Epithelial cell of prostate (primary cell): Measurements from ENCODE around the gene CCDC61.
A peak's percentile ranks its signal among the peaks of the same experiment; 100 is the strongest.

Source experiments
- DNase-seq: peaks from one replicate; pipeline ENCODE4 v3.0.0-alpha.2; 2011; ENCODE audit warnings: low read depth, low spot score
- H3K27ac ChIP-seq: fragments of 450-650 bp; 2 replicates; pipeline ENCODE4 v1.5.1; 2017; ENCODE audit warnings: mild to moderate bottlenecking

Gene CCDC61

GRCh38 chr19:46035986-46036743, 40.9 kb downstream of the CCDC61 start:
- no peak for DNase-seq
- no peak overlapping the region for H3K27ac ChIP-seq

GRCh38 chr19:46036744-46037128, 41.5 kb downstream of the CCDC61 start:
- H3K27ac ChIP-seq, result no peak overlapping the region
- DNase-seq, result no peak

GRCh38 chr19:46040125-46040524, 44.9 kb downstream of the CCDC61 start:
- no peak overlapping the region for H3K27ac ChIP-seq
- DNase-seq, result no peak

- no peak within 1 kb of the TSS for H3K27ac ChIP-seq
- no peak for DNase-seq
Observed at GRCh38 chr19:46040952-46041500, 45.8 kb downstream of the CCDC61 start, which contains the start of gene IGFL4. Gene IGFL4, minus strand, starts transcription at chr19:46041002. Its CDS starts 40 bp downstream, at chr19:46040962.

GRCh38 chr19:46042252-46042883, 47.1 kb downstream of the CCDC61 start:
- DNase-seq, result no peak
- H3K27ac ChIP-seq, result no peak overlapping the region

GRCh38 chr19:46043519-46043918, 48.3 kb downstream of the CCDC61 start:
- H3K27ac ChIP-seq, result no peak overlapping the region
- DNase-seq, result no peak

GRCh38 chr19:46049597-46049996, 54.3 kb downstream of the CCDC61 start:
- H3K27ac ChIP-seq, result no peak overlapping the region
- no peak for DNase-seq

- no peak for DNase-seq
- no peak overlapping the region for H3K27ac ChIP-seq
Observed at GRCh38 chr19:46052896-46053295, 57.6 kb downstream of the CCDC61 start.

- peak overlapping the region; percentile 26 for H3K27ac ChIP-seq
- peak; percentile 65 for DNase-seq
Observed at GRCh38 chr19:46056536-46056935, 61.3 kb downstream of the CCDC61 start.

- H3K27ac ChIP-seq, result no peak overlapping the region
- DNase-seq, result no peak
Observed at GRCh38 chr19:46058778-46059177, 63.5 kb downstream of the CCDC61 start.

- DNase-seq, result no peak
Observed at GRCh38 chr19:46060012-46060411, 64.7 kb downstream of the CCDC61 start.

GRCh38 chr19:46063201-46063600, 67.9 kb downstream of the CCDC61 start:
- DNase-seq, result no peak

More at GRCh38 chr19:46060012-46060411, 64.7 kb downstream of the CCDC61 start:
- H3K27ac ChIP-seq, result no peak overlapping the region

GRCh38 chr19:46065486-46066071, 70.3 kb downstream of the CCDC61 start:
- no peak for DNase-seq
- H3K27ac ChIP-seq, result no peak overlapping the region

More at GRCh38 chr19:46063201-46063600, 67.9 kb downstream of the CCDC61 start:
- no peak overlapping the region for H3K27ac ChIP-seq

- no peak overlapping the region for H3K27ac ChIP-seq
- DNase-seq, result no peak
Observed at GRCh38 chr19:46066471-46066870, 71.2 kb downstream of the CCDC61 start.

- no peak for DNase-seq
- peak overlapping the region; percentile 69 for H3K27ac ChIP-seq
Observed at GRCh38 chr19:46067691-46068090, 72.4 kb downstream of the CCDC61 start.
